HepG2 (cell line): Measurements from ENCODE around the gene COL10A1. TPM values are rescaled to one million over a fixed set of nuclear protein-coding genes. Genes with fewer than 3 reads are reported as not detected.
A peak's percentile ranks its signal among the peaks of the same experiment; 100 is the strongest.

Experiments
- BRCA1 ChIP-seq: sonication (generic); formaldehyde crosslinking; IDR thresholded peaks from 2 replicates; pipeline ENCODE4 v1.4.0; 2020; ENCODE audit warnings: missing genetic modification reagents
- CEBPB ChIP-seq: IDR thresholded peaks from 2 replicates; pipeline ENCODE4 v1.6.1; 2011; ENCODE audit warnings: low read depth, low read length, improper control_type of control experiment, borderline replicate concordance
- GATAD2A ChIP-seq: IDR thresholded peaks from 2 replicates; pipeline ENCODE4 v1.6.1; 2016
- GMEB1 ChIP-seq: sonication (generic); formaldehyde crosslinking; IDR thresholded peaks from 2 replicates; pipeline ENCODE4 v1.5.1; 2020; ENCODE audit warnings: missing genetic modification reagents, mild to moderate bottlenecking, borderline replicate concordance
- HDAC2 ChIP-seq: sonication (generic); formaldehyde crosslinking; IDR thresholded peaks from 2 replicates; pipeline ENCODE4 v1.4.0; 2020; ENCODE audit warnings: missing genetic modification reagents
- HIC2 ChIP-seq: sonication (generic); formaldehyde crosslinking; IDR thresholded peaks from 2 replicates; pipeline ENCODE4 v1.9.0; 2022; ENCODE audit warnings: low read depth, missing genetic modification reagents
- TFDP2 ChIP-seq: sonication (generic); formaldehyde crosslinking; IDR thresholded peaks from 2 replicates; pipeline ENCODE4 v1.4.0; 2020; ENCODE audit warnings: missing genetic modification reagents
- THYN1 ChIP-seq: sonication (generic); formaldehyde crosslinking; IDR thresholded peaks from 2 replicates; pipeline ENCODE4 v1.8.1; 2023; ENCODE audit warnings: low read depth, mild to moderate bottlenecking, moderate library complexity, missing genetic modification reagents, borderline replicate concordance
- ZBTB21 ChIP-seq: sonication (generic); formaldehyde crosslinking; IDR thresholded peaks from 2 replicates; pipeline ENCODE4 v1.4.0; 2020; ENCODE audit warnings: missing genetic modification reagents
- ZNF160 ChIP-seq: sonication (generic); formaldehyde crosslinking; IDR thresholded peaks from 2 replicates; pipeline ENCODE4 v1.8.0; 2022; ENCODE audit warnings: mild to moderate bottlenecking, inconsistent platforms, missing genetic modification reagents
- ZNF44 ChIP-seq: sonication (generic); formaldehyde crosslinking; IDR thresholded peaks from 2 replicates; pipeline ENCODE4 v1.5.1; 2020; ENCODE audit warnings: mild to moderate bottlenecking, missing genetic modification reagents
- ZNF644 ChIP-seq: IDR thresholded peaks from 2 replicates; pipeline ENCODE4 v1.6.1; 2016; ENCODE audit warnings: low read depth
- ZNF646 ChIP-seq: sonication (generic); formaldehyde crosslinking; IDR thresholded peaks from 2 replicates; pipeline ENCODE4 v1.9.0; 2021; ENCODE audit warnings: mild to moderate bottlenecking, missing genetic modification reagents
- polyA plus RNA-seq, 8 experiments: library from polyadenylated mRNA; depleted of rRNA in 3 of 8; stranded (reverse) in 7 of 8; unstranded in 1 of 8; fragments of >200 nt; fragmentation: Illumina TruSeq in 4 of 8; extraction: Trizol in 4 of 8; gene quantifications; 2 replicates each; pipeline versions ENCODE4 v1.2.1 to v1.2.3, GENCODE V29; 2011 to 2016; ENCODE audit warnings: low read depth in 4 of 8, missing spikeins in 1 of 8, mixed read lengths in 1 of 8; ENCODE audit not compliant: insufficient read depth in 1 of 8
- total RNA-seq, 5 experiments: library from RNA; depleted of rRNA; stranded (reverse); fragments of >200 nt; fragmentation: Illumina TruSeq; extraction: Trizol; gene quantifications; 2 replicates each; pipeline ENCODE4 v1.2.3, GENCODE V29; 2016; ENCODE audit warnings: low read depth in 1 of 5
- TF ChIP-seq, protein P1 (sequence below): sonication (generic); formaldehyde crosslinking; IDR thresholded peaks from 2 replicates; pipeline ENCODE4 v1.4.0; 2020; ENCODE audit warnings: missing genetic modification reagents, mild to moderate bottlenecking, borderline replicate concordance
- TF ChIP-seq, protein P2 (sequence below): sonication (generic); formaldehyde crosslinking; IDR thresholded peaks from 2 replicates; pipeline ENCODE4 v1.4.0; 2020; ENCODE audit warnings: missing genetic modification reagents

Gene COL10A1
- total and polyA plus RNA-seq, 2 of the 13 experiments (the other 11 are each of a cell fraction or from before 2014, with no cell fraction given): 0.07 TPM; not detected in 1

DNA sequence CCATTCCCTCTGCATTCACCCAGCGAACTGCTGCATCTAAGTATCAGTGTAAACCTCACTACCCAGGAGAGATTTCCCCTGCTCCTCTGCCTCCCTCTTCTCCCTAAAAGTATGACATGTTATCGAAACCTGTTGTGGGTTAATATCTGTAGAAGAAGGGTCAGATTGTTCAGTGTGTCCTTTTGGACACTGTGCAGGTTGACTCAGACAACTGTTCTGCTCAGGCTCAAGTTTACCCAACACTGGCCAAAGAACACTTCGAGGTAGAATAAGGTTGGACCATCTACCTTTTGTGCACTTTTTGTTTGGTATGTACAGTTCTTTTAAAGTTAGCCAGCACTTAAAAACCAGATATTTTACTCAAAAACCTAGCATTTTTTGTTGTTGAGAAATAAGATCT, 20.7 kb downstream of the COL10A1 start (continued):
- TF ChIP-seq, protein P1, sequence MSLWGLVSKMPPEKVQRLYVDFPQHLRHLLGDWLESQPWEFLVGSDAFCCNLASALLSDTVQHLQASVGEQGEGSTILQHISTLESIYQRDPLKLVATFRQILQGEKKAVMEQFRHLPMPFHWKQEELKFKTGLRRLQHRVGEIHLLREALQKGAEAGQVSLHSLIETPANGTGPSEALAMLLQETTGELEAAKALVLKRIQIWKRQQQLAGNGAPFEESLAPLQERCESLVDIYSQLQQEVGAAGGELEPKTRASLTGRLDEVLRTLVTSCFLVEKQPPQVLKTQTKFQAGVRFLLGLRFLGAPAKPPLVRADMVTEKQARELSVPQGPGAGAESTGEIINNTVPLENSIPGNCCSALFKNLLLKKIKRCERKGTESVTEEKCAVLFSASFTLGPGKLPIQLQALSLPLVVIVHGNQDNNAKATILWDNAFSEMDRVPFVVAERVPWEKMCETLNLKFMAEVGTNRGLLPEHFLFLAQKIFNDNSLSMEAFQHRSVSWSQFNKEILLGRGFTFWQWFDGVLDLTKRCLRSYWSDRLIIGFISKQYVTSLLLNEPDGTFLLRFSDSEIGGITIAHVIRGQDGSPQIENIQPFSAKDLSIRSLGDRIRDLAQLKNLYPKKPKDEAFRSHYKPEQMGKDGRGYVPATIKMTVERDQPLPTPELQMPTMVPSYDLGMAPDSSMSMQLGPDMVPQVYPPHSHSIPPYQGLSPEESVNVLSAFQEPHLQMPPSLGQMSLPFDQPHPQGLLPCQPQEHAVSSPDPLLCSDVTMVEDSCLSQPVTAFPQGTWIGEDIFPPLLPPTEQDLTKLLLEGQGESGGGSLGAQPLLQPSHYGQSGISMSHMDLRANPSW (CRISPR knock-in tag): no peak
- TF ChIP-seq TFDP2: no peak
- no peak for TF ChIP-seq ZNF44
- no peak for TF ChIP-seq HIC2
- TF ChIP-seq ZBTB21 (CRISPR knock-in tag): no peak
- peak; percentile 8; the same call in 1 of the 2 replicates for TF ChIP-seq CEBPB
- TF ChIP-seq, protein P2, sequence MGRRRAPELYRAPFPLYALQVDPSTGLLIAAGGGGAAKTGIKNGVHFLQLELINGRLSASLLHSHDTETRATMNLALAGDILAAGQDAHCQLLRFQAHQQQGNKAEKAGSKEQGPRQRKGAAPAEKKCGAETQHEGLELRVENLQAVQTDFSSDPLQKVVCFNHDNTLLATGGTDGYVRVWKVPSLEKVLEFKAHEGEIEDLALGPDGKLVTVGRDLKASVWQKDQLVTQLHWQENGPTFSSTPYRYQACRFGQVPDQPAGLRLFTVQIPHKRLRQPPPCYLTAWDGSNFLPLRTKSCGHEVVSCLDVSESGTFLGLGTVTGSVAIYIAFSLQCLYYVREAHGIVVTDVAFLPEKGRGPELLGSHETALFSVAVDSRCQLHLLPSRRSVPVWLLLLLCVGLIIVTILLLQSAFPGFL: no peak
- 0 out of 2 replicates have a peak, but pooled peaks have one; percentile 47 for TF ChIP-seq GATAD2A (CRISPR knock-in tag)
- no peak for TF ChIP-seq ZNF160 (CRISPR knock-in tag)
- TF ChIP-seq ZNF644 (CRISPR knock-in tag): peak; percentile 70; the same call in 1 of the 2 replicates
- TF ChIP-seq BRCA1 (CRISPR knock-in tag): no peak
- peak; percentile 61; the same call in 1 of the 2 replicates for TF ChIP-seq HDAC2
- TF ChIP-seq ZNF646 (CRISPR knock-in tag): peak; percentile 22; the same call in 1 of the 2 replicates
- TF ChIP-seq THYN1: no peak
- TF ChIP-seq GMEB1 (CRISPR knock-in tag): no peak
